Neural cell (in vitro differentiated cells): ENCODE results near the gene PTGER4. TPM values are rescaled to one million over a fixed set of nuclear protein-coding genes. Genes with fewer than 3 reads are reported as not detected.

ENCODE experiments used
- H2AFZ ChIP-seq: fragments of 200-600, 300-800 bp; sonication (generic), shearing (Covaris generic); 2 replicates; pipeline ENCODE4 v1.6.0; 2014; ENCODE audit warnings: low read depth, mild to moderate bottlenecking, antibody characterized with exemption, low read length, moderate library complexity
- H3F3A ChIP-seq: fragments of 200-600 bp; shearing (Covaris generic); 2 replicates; pipeline ENCODE4 v1.6.1; 2016; ENCODE audit warnings: mild to moderate bottlenecking, moderate library complexity, mixed read lengths, antibody characterized with exemption, low read length; ENCODE audit not compliant: insufficient read depth, poor library complexity, severe bottlenecking
- H3K27ac ChIP-seq: fragments of 200-600, 300-800 bp; sonication (generic), shearing (Covaris generic); 2 replicates; pipeline ENCODE4 v1.5.1; 2014; ENCODE audit warnings: mild to moderate bottlenecking, low read length, moderate library complexity
- H3K27me3 ChIP-seq: fragments of 300-800, 200-600 bp; sonication (generic), shearing (Covaris generic); 2 replicates; pipeline ENCODE4 v1.6.0; 2014; ENCODE audit warnings: mild to moderate bottlenecking, low read depth, low read length, moderate library complexity; ENCODE audit not compliant: insufficient read depth
- H3K36me3 ChIP-seq: fragments of 300-800, 200-600 bp; sonication (generic), shearing (Covaris generic); 2 replicates; pipeline ENCODE4 v1.5.1; 2014; ENCODE audit warnings: mild to moderate bottlenecking, antibody characterized with exemption, low read length, moderate library complexity; ENCODE audit not compliant: insufficient read depth
- H3K4me2 ChIP-seq: fragments of 300-800, 200-600 bp; sonication (generic), shearing (Covaris generic); 2 replicates; pipeline ENCODE4 v1.6.0; 2014; ENCODE audit warnings: mild to moderate bottlenecking, low read length
- H3K4me3 ChIP-seq: fragments of 300-800, 200-600 bp; sonication (generic), shearing (Covaris generic); 2 replicates; pipeline ENCODE4 v1.5.1; 2014; ENCODE audit warnings: mild to moderate bottlenecking, low read length, moderate library complexity
- H3K79me2 ChIP-seq: fragments of 200-600 bp; shearing (Covaris generic); replicated peaks from 2 replicates; pipeline ENCODE4 v1.6.0; 2014; ENCODE audit warnings: mild to moderate bottlenecking, low read length, moderate library complexity; ENCODE audit not compliant: insufficient read depth
- H3K9ac ChIP-seq: fragments of 300-800, 200-600 bp; sonication (generic), shearing (Covaris generic); 2 replicates; pipeline ENCODE4 v1.6.1; 2016; ENCODE audit warnings: mild to moderate bottlenecking, low read length, mixed read lengths
- H3K9me2 ChIP-seq: fragments of 200-600 bp; shearing (Covaris generic); 2 replicates; pipeline ENCODE4 v1.6.1; 2016; ENCODE audit warnings: mild to moderate bottlenecking, low read length, mixed read lengths; ENCODE audit not compliant: insufficient read depth
- H3K9me3 ChIP-seq: fragments of 200-600, 300-800 bp; sonication (generic), shearing (Covaris generic); 2 replicates; pipeline ENCODE4 v1.6.1; 2016; ENCODE audit warnings: mild to moderate bottlenecking, mixed run types, low read length, moderate library complexity, mixed read lengths
- H4K20me1 ChIP-seq: fragments of 200-600 bp; shearing (Covaris generic); 2 replicates; pipeline ENCODE4 v1.6.1; 2016; ENCODE audit warnings: mild to moderate bottlenecking, mixed run types; ENCODE audit not compliant: insufficient read depth
- EP300 ChIP-seq: fragments of 450-650 bp; conservative IDR thresholded peaks from 2 replicates; pipeline ENCODE4 v1.6.1; 2014; ENCODE audit warnings: antibody characterized with exemption, mild to moderate bottlenecking, moderate library complexity; ENCODE audit not compliant: poor library complexity, severe bottlenecking
- EZH2 ChIP-seq: fragments of 200-600, 300-800 bp; shearing (Covaris generic), sonication (generic); IDR thresholded peaks from 2 replicates; pipeline ENCODE4 v1.6.1; 2014; ENCODE audit warnings: antibody characterized with exemption, low read length, borderline replicate concordance, mild to moderate bottlenecking; ENCODE audit not compliant: insufficient read depth, poor library complexity, severe bottlenecking
- MXI1 ChIP-seq: fragments of 450-650 bp; conservative IDR thresholded peaks from 2 replicates; pipeline ENCODE4 v1.6.1; 2014; ENCODE audit warnings: antibody characterized with exemption, mild to moderate bottlenecking; ENCODE audit not compliant: poor library complexity, severe bottlenecking
- POLR2AphosphoS5 ChIP-seq: IDR thresholded peaks from 2 replicates; pipeline ENCODE4 v1.6.1; 2012
- RAD21 ChIP-seq: fragments of 450-650 bp; conservative IDR thresholded peaks from 2 replicates; pipeline ENCODE4 v1.6.1; 2014; ENCODE audit warnings: antibody characterized with exemption, mild to moderate bottlenecking, moderate library complexity
- SMC3 ChIP-seq: fragments of 450-650 bp; conservative IDR thresholded peaks from 2 replicates; pipeline ENCODE4 v1.6.1; 2014; ENCODE audit warnings: antibody characterized with exemption, mild to moderate bottlenecking, moderate library complexity; ENCODE audit not compliant: poor library complexity
- TAF1 ChIP-seq: IDR thresholded peaks from 2 replicates; pipeline ENCODE4 v1.6.1; 2012; ENCODE audit warnings: low read depth
- polyA plus RNA-seq: library from polyadenylated mRNA; depleted of rRNA; stranded (reverse); fragments of >200 nt; gene quantifications from 2 replicates; pipeline ENCODE4 v1.2.3, GENCODE V29; 2014
- TF ChIP-seq, protein P1 (sequence below): fragments of 450-650 bp; IDR thresholded peaks from 2 replicates; pipeline ENCODE4 v1.5.1; 2014; ENCODE audit warnings: antibody characterized with exemption, mild to moderate bottlenecking, moderate library complexity; ENCODE audit not compliant: poor library complexity, severe bottlenecking
- TF ChIP-seq, protein P2 (sequence below): IDR thresholded peaks from 2 replicates; pipeline ENCODE4 v1.6.1; 2012; ENCODE audit warnings: borderline replicate concordance

The PTGER4 gene
- polyA plus RNA-seq, 1 donor from 2014 or later, result 6.2 TPM

GRCh38 chr5:40665635-40666298 is 13.9 kb upstream of the PTGER4 start:
- H3K4me2 ChIP-seq, result no peak overlapping the region
- no peaks in the 10 kb centered on the region for H3K9me3 ChIP-seq
- no peak overlapping the region for H3K27ac ChIP-seq
- H3K36me3 ChIP-seq, result no peaks in the 10 kb centered on the region
- no peaks in the 10 kb centered on the region for H4K20me1 ChIP-seq
- no peaks in the 10 kb centered on the region for H3F3A ChIP-seq
- H3K9ac ChIP-seq, result no peak overlapping the region
- no peak overlapping the region for H3K4me3 ChIP-seq
- H3K79me2 ChIP-seq, result no peaks in the 10 kb centered on the region
- H2AFZ ChIP-seq, result no peak overlapping the region
- H3K9me2 ChIP-seq, result no peaks in the 10 kb centered on the region
- TF ChIP-seq EP300, result no peak
- no peak for TF ChIP-seq TAF1
- TF ChIP-seq MXI1, result no peak
- no peak for TF ChIP-seq POLR2AphosphoS5
- TF ChIP-seq SMC3, result no peak
- TF ChIP-seq, protein P1, sequence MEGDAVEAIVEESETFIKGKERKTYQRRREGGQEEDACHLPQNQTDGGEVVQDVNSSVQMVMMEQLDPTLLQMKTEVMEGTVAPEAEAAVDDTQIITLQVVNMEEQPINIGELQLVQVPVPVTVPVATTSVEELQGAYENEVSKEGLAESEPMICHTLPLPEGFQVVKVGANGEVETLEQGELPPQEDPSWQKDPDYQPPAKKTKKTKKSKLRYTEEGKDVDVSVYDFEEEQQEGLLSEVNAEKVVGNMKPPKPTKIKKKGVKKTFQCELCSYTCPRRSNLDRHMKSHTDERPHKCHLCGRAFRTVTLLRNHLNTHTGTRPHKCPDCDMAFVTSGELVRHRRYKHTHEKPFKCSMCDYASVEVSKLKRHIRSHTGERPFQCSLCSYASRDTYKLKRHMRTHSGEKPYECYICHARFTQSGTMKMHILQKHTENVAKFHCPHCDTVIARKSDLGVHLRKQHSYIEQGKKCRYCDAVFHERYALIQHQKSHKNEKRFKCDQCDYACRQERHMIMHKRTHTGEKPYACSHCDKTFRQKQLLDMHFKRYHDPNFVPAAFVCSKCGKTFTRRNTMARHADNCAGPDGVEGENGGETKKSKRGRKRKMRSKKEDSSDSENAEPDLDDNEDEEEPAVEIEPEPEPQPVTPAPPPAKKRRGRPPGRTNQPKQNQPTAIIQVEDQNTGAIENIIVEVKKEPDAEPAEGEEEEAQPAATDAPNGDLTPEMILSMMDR, result no peak
- no peaks in the 10 kb centered on the region for H3K27me3 ChIP-seq

DNA sequence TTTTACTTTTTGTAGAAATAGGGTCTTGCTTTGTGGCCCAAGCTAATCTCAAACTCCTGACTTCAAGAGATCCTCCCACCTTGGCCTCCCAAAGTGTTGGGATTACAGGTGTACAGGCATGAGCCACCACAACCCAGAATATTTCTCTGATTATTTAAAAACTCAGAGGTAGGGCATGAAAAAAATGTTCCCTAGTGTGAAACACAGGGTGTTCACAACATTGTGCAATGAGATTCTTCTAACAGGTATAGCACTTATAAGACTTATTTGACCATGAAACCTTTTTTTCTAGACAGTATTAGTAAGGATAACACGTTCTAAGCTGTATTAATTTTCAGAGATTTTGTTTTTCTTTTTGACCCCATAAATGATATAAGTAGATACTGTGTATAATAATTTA is 13.1 kb upstream of the PTGER4 start:
- H3K4me2 ChIP-seq, result no peak overlapping the region
- TF ChIP-seq, protein P2, sequence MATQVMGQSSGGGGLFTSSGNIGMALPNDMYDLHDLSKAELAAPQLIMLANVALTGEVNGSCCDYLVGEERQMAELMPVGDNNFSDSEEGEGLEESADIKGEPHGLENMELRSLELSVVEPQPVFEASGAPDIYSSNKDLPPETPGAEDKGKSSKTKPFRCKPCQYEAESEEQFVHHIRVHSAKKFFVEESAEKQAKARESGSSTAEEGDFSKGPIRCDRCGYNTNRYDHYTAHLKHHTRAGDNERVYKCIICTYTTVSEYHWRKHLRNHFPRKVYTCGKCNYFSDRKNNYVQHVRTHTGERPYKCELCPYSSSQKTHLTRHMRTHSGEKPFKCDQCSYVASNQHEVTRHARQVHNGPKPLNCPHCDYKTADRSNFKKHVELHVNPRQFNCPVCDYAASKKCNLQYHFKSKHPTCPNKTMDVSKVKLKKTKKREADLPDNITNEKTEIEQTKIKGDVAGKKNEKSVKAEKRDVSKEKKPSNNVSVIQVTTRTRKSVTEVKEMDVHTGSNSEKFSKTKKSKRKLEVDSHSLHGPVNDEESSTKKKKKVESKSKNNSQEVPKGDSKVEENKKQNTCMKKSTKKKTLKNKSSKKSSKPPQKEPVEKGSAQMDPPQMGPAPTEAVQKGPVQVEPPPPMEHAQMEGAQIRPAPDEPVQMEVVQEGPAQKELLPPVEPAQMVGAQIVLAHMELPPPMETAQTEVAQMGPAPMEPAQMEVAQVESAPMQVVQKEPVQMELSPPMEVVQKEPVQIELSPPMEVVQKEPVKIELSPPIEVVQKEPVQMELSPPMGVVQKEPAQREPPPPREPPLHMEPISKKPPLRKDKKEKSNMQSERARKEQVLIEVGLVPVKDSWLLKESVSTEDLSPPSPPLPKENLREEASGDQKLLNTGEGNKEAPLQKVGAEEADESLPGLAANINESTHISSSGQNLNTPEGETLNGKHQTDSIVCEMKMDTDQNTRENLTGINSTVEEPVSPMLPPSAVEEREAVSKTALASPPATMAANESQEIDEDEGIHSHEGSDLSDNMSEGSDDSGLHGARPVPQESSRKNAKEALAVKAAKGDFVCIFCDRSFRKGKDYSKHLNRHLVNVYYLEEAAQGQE, result no peak
- no peak for TF ChIP-seq EZH2
- no peaks in the 10 kb centered on the region for H4K20me1 ChIP-seq
- no peak overlapping the region for H3K4me3 ChIP-seq
- no peaks in the 10 kb centered on the region for H3K27me3 ChIP-seq
- no peak overlapping the region for H3K27ac ChIP-seq
- H3K36me3 ChIP-seq, result no peaks in the 10 kb centered on the region
- H3F3A ChIP-seq, result no peaks in the 10 kb centered on the region
- H3K9ac ChIP-seq, result no peak overlapping the region
- H3K9me2 ChIP-seq, result no peaks in the 10 kb centered on the region
- H3K79me2 ChIP-seq, result no peaks in the 10 kb centered on the region
- H2AFZ ChIP-seq, result no peak overlapping the region
- no peaks in the 10 kb centered on the region for H3K9me3 ChIP-seq

- Histone ChIP-seq H2AFZ (no peak overlapping the region), H3F3A (no peaks in the 10 kb centered on the region), H3K9me3 (no peaks in the 10 kb centered on the region), H3K27ac (no peak overlapping the region), H3K9me2 (no peaks in the 10 kb centered on the region), H3K4me3 (no peak overlapping the region), H3K79me2 (no peaks in the 10 kb centered on the region), H3K9ac (no peak overlapping the region), H3K4me2 (no peak overlapping the region), H3K27me3 (no peaks in the 10 kb centered on the region), H4K20me1 (no peaks in the 10 kb centered on the region), H3K36me3 (no peaks in the 10 kb centered on the region)
- no peak for TF ChIP-seq SMC3
- no peak for TF ChIP-seq EP300
- no peak for TF ChIP-seq RAD21
- no peak for TF ChIP-seq TAF1
- TF ChIP-seq, protein P2, result no peak
- no peak for TF ChIP-seq MXI1
- TF ChIP-seq, protein P1, result no peak
- no peak for TF ChIP-seq EZH2
- no peak for TF ChIP-seq POLR2AphosphoS5
These were observed 12.5 kb upstream of the PTGER4 start for GRCh38 chr5:40667161-40667663.
